NCI-H510A treated with DMSO at 0.1 percent for 48 hours (cell line): ENCODE results near the gene UBASH3A.
A peak's percentile ranks its signal among the peaks of the same experiment; 100 is the strongest.

Source experiments
- DNase-seq: peaks from one replicate; lab custom pipeline; 2025; lab: John Stamatoyannopoulos, UW

The UBASH3A gene

DNA sequence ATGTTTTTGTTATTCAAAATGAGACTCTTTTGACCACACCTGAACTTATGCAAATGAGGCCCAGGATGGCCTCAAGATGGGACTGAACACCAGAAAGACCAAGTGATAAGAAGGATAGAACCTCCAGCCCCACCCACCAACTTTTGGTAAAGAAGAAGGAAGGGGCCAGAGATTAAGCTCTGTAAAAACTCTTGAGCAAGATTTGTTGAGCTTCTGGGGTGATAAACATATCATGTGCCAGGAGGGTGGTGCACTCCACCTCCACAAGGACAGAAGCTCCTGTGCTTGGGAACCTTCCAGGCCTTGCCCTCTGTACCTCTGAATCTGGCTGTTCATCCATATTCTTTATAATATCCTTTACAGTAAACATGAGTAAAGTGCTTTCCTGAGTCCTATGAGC lies 87.0 kb downstream of the UBASH3A start:
- no peak for DNase-seq

DNA sequence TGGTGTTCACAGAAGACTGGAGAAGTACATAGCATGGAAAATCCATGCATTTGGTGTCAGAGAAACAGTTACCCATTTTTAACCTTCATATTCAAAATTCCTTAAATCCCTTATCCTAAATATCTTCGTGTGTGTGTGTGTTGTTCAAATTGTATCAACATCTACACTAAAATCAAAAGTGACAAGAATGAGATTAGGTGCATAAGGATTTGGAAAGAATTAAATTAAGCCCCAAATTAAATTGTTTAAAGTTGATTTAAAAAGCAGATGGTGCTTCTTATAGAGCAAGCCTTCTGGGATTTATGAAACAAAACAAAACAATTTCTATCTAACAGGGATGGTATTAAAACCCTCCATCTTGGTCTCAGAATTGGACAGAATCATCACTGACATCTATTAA lies 87.6 kb downstream of the UBASH3A start:
- no peak for DNase-seq

DNA sequence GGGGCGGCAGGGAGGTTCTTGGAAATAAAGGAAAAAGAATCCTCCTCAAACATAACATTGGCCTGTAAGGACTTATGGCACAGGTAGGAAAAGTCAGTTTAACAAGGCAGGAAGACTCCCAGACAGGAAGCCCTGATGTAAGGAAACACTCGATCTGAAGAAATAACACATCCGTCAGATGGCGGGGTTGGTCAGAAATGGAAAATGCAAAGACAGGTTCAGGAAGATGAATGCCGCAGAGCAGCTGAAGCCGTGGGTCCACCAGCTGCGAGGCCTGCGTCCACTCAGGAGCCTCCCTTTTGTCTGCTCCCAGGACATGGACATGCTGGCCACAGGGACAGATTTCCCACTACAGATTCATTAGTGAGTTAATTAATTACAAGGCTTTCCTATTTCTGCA lies 88.5 kb downstream of the UBASH3A start:
- no peak for DNase-seq

DNA sequence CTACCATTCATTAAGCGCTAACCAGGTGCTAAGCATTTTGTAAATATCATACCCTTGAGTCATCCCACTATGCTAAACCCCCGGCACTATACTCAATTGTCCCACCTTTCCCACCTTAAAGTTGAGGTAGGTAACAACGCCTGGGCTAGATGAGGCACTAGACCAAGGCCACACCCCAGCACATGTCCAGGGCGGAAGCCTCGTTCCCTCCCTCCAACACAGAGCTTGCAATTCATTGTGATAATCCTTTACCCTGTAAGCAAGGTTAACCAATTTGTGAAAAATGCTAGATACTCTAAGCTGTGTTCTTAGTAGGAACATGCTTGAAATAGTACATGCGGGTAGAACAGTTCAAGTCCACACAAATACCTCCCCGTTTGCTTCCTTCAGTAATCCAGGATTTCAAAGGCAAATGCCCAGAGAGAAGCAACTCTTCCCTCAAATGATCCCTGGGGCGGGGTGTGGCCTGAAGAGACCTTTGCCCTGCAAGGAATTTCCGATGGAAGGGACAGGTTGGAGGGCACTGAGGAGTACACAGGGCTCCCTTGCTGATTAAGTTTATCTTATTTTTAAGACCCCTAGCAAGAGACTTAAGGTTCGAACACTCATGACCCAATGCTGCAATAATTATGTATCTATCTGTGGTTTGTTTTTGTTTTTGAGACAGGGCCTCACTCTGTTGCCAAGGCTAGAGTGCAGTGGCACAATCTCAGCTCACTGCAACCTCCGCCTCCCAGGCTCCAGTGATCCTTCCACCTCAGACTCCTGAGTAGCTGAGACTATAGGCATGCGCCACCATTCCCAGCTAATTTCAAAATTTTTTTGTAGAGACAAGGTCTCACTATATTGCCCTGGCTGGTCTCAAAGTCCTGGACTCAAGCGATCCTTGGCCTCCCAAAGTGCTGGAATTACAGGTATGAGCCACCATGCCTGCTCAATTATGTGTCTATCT lies 89.7 kb downstream of the UBASH3A start:
- no peak for DNase-seq

DNA sequence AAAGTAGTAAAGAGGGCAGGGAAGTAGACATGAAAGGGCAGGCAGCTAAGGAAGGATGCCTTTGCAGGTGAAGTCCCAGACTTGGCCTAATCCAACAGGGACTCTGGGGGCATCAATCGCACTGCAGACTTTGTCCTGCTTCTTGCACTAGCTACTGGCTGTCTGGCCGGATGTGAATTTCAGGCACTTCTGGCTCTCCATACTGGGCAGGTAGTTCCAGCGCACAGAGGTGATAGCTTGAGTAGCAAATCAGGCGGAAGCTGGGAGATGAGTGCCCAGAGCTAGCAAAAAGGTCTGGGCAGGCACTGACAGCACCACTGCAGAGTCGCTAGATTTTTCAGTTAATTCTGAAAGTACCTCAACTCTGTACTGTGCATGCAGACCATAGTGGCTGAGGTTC lies 91.3 kb downstream of the UBASH3A start:
- no peak for DNase-seq

DNA sequence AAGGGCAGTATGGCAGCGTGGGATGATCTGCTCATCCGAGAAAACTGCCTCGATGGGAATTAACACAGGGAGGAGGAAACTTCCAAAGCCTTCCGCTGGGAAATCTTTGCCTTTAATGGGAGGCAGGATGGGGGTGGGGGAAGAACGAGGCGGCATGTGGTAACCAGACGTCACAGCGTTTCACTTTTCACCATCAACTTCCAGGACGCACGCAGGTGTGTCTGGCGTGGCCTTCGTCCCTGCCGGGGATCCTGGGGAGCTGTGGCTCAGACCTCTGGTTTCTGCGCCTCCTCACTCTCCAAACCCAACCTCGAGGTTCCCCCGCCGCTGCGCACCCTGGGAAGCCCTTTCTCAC lies 92.0 kb downstream of the UBASH3A start:
- DNase-seq, result peak; percentile 67

DNA sequence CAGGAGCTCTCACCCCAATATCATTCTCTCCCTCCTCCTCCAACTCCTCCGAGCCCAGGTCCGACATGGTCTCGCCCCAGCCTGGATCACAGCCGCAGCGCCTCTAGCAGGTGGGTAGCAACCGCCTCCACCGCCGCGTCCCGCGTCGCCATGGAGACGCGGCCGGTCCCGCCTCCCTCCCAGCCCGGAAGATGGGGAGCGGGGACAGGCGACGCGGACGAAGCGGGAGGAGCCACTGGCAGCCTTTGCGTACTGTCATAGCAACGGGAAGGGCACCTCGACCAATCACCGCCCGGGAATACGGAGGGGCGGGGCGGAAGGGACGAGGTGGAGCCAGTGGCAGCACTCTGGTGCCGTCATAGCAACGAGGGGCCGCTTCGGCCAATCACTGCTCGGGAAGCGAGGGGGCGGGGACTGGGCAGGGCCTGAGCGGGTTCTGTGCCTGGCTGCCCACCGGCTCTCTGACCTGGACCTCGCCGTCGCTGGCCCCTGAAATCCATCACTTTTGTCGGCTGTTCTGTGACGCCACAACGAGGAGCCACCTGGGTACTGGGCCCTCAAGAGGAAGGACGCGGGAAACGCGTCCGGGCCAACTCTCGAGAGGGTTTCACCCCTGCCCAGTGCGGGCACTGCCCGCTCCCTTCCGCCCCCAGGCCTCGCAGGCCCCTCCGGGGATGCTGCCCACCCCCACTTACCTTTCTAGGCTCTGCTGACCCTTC lies 92.6 kb downstream of the UBASH3A start, which contains the start of gene RSPH1:
Gene RSPH1 (minus strand): TSS at position 105 of the 719 bp plus-strand sequence. CDS start 38 bp downstream, at position 67.
- peak; percentile 98 for DNase-seq

DNA sequence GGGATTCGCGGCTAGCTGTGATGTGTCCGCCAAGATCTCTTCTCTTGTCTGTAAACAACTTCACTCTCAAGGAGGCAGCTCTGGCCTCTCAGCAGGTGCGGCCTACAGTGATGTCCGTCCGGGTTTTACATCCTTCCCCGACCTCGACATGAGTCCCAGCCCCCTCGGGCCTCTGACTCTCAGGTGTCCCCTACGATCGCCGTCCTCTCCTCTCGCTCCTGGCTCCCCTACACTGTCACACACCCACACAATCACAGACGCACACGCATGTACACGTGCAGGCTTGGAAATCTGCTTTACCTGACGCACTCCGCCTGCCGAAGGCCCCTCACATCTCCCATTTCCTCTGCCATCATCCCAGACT lies 93.1 kb downstream of the UBASH3A start:
- no peak for DNase-seq
